Suprapubic skin (tissue), 4 donors: Measurements from ENCODE around the gene ELL. TPM values are rescaled to one million over a fixed set of nuclear protein-coding genes. Genes with fewer than 3 reads are reported as not detected.

Experiments used
- DNase-seq, 2 donors: peaks; one replicate each; pipeline ENCODE4 v3.0.0-alpha.2; 2019; ENCODE audit warnings: low spot score in 2 of 2
- H3K27ac ChIP-seq: fragments of 200-600 bp; sonication (generic); one replicate; pipeline ENCODE4 v1.5.1; 2019
- H3K27me3 ChIP-seq: fragments of 200-600 bp; sonication (generic); one replicate; pipeline ENCODE4 v1.5.1; 2019
- H3K36me3 ChIP-seq: fragments of 200-600 bp; sonication (generic); one replicate; pipeline ENCODE4 v1.5.1; 2019
- H3K4me1 ChIP-seq: fragments of 200-600 bp; sonication (generic); one replicate; pipeline ENCODE4 v1.5.1; 2019
- H3K4me3 ChIP-seq: fragments of 200-600 bp; sonication (generic); one replicate; pipeline ENCODE4 v1.5.1; 2019; ENCODE audit warnings: mild to moderate bottlenecking
- H3K9me3 ChIP-seq: fragments of 200-600 bp; sonication (generic); one replicate; pipeline ENCODE4 v1.5.1; 2019
- EP300 ChIP-seq: sonication (generic); formaldehyde crosslinking; IDR thresholded peaks from one replicate; pipeline ENCODE4 v1.6.1; 2017; ENCODE audit warnings: antibody characterized with exemption
- POLR2A ChIP-seq, 2 donors: fragments of 450-650 bp; IDR thresholded peaks; one replicate each; pipeline ENCODE4 v1.6.1; 2017; ENCODE audit warnings: antibody characterized with exemption in 2 of 2, mild to moderate bottlenecking in 2 of 2, moderate library complexity in 2 of 2
- POLR2AphosphoS5 ChIP-seq, 3 donors: sonication (generic); formaldehyde crosslinking; IDR thresholded peaks; one replicate each; pipeline ENCODE4 v1.6.1; 2017; ENCODE audit warnings: antibody characterized with exemption in 3 of 3
- WGBS: methylation state at CpG from one replicate; pipeline ENCODE4 v1.1.5; 2018; 5-methylcytosine and 5-hydroxymethylcytosine counted together
- total RNA-seq, 4 donors: library from RNA; depleted of rRNA; stranded (reverse); fragments of >200 nt; gene quantifications; one replicate each; pipeline ENCODE4 v1.1.0, GENCODE V29; 2016
- TF ChIP-seq, protein P1 (sequence below), 2 donors: fragments of 200-600 bp in 1 of 2; fragments of 450-650 bp in 1 of 2; sonication (generic) in 1 of 2; IDR thresholded peaks; one replicate each; pipeline ENCODE4 v1.5.1; 2016 to 2019; ENCODE audit warnings: antibody characterized with exemption in 2 of 2, mild to moderate bottlenecking in 1 of 2, moderate library complexity in 1 of 2

ELL gene
- total RNA-seq = 10 to 100 TPM; 27.0 to 59.5 (median 36.9) TPM

DNA sequence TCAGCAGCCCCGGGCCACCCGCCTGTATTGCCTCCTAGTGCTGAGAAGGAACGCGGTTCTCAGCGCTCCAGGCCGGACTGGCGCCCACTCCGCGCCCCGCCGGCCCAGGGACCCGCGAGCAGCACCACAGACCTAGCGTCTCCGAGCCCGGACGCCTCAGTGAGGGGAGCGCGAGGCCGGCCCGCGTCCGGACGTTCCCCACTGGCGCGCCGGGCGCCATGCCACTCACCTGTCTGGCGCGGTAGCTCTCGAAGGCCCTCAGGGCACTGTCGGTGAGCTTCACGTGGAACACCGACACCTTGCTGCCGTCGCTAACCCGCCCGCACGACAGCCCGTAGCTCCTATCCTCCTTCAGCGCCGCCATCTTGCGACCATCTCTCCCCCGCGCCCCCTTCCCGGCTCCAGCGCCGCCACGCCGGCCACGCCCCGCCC lies at the start of gene ELL:
Gene ELL, minus strand, starts transcription at position 379 of the 432 bp plus-strand sequence. Its CDS starts 15 bp downstream, at position 364.
- TF ChIP-seq EP300 (no peak), POLR2AphosphoS5 (IDR thresholded peaks at IDR 0.05) (peak in 2 of 3 donors; percentile 66 to 81), POLR2A (IDR thresholded peaks at IDR 0.05) (peak; percentile 79 to 94)
- TF ChIP-seq, protein P1, sequence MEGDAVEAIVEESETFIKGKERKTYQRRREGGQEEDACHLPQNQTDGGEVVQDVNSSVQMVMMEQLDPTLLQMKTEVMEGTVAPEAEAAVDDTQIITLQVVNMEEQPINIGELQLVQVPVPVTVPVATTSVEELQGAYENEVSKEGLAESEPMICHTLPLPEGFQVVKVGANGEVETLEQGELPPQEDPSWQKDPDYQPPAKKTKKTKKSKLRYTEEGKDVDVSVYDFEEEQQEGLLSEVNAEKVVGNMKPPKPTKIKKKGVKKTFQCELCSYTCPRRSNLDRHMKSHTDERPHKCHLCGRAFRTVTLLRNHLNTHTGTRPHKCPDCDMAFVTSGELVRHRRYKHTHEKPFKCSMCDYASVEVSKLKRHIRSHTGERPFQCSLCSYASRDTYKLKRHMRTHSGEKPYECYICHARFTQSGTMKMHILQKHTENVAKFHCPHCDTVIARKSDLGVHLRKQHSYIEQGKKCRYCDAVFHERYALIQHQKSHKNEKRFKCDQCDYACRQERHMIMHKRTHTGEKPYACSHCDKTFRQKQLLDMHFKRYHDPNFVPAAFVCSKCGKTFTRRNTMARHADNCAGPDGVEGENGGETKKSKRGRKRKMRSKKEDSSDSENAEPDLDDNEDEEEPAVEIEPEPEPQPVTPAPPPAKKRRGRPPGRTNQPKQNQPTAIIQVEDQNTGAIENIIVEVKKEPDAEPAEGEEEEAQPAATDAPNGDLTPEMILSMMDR (IDR thresholded peaks at IDR 0.05) = no peak
- peaks cover 36% of the 10 kb centered on the region for H3K4me1 ChIP-seq
- no peak for DNase-seq
- H3K36me3 ChIP-seq = no peaks in the 10 kb centered on the region
- peak within 1 kb of the TSS; percentile 100 for H3K4me3 ChIP-seq
- no peaks in the 10 kb centered on the region for H3K9me3 ChIP-seq
- 2% methylated on average over 20 of the region's 52 CpGs for WGBS
- H3K27ac ChIP-seq = peak within 1 kb of the TSS; percentile 99
- H3K27me3 ChIP-seq = no peaks in the 10 kb centered on the region

DNA sequence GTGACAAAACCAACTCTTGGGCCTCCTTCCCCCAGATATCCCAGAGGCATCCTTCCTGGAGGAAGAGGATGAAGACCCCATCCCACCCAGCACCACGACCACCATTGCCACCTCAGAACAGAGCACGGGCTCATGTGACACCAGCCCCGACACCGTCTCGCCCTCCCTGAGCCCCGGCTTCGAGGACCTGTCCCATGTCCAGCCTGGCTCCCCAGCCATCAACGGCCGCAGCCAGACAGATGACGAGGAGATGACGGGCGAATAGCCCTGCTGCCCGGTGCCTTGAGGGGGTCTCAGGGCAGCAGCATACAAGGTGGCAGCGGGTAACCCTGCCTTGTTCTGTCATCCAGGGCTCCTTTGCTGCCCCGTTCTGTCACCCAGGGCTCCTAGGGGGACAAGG lies 46.5 kb upstream of the ELL start:
- Histone ChIP-seq H3K4me3 (no peak overlapping the region), H3K9me3 (no peaks in the 10 kb centered on the region), H3K4me1 (peaks cover 17% of the 10 kb centered on the region), H3K27me3 (no peaks in the 10 kb centered on the region), H3K27ac (no peak overlapping the region), H3K36me3 (peaks cover 67% of the 10 kb centered on the region)
- TF ChIP-seq POLR2A (IDR thresholded peaks at IDR 0.05) (no peak), EP300 (no peak), POLR2AphosphoS5 (IDR thresholded peaks at IDR 0.05) (no peak)
- TF ChIP-seq, protein P1 (IDR thresholded peaks at IDR 0.05) = no peak
- 94% methylated on average over 12 of the region's 15 CpGs for WGBS
- DNase-seq = no peak

DNA sequence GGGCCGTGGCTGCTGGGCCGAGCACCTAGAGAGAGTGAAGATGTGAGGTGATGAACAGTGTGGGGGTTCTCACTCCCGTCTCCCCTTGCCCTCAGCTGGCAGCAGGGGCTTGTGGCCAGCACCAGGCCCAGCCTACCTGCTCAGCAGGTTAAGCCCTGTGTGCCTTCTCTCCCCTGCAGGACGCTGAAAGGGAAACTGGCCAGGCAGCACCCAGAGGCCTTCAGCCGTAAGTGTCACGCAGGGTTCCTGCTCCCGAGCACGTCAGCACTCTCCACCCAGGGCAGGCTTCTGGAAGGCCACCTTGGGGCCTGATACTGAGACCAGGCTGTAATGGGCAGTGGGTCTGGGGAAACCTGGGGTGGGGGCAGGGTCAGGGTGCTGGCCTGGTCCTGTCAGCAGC lies 45.1 kb upstream of the ELL start:
- 89% methylated on average over 4 of the region's 8 CpGs for WGBS
- H3K4me3 ChIP-seq = no peak overlapping the region
- peaks cover 5% of the 10 kb centered on the region for H3K4me1 ChIP-seq
- H3K9me3 ChIP-seq = no peaks in the 10 kb centered on the region
- H3K27me3 ChIP-seq = no peaks in the 10 kb centered on the region
- peaks cover 75% of the 10 kb centered on the region for H3K36me3 ChIP-seq
- DNase-seq = no peak
- no peak overlapping the region for H3K27ac ChIP-seq
- TF ChIP-seq, protein P1 (IDR thresholded peaks at IDR 0.05) = no peak
- TF ChIP-seq POLR2AphosphoS5 (IDR thresholded peaks at IDR 0.05) (no peak), EP300 (no peak), POLR2A (IDR thresholded peaks at IDR 0.05) (no peak)

DNA sequence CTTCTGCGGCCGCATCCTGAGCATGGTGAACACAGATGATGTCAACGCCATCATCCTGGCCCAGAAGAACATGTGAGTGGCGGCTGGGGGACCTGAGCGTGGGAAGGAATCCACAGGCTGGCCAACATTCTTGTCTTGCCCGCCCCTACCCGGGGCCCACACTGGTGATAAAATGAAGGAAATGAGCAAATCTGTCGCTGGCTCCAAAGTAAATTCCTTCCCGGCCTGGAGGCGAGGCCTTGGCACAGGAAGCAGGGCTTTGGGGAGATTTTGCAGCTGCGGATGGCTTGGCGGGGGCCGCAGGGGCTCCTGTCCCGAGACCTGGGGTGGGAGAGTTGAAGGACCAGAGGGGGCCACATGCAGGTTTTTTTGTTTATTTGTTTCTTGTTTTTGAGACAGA lies 40.2 kb upstream of the ELL start:
- Histone ChIP-seq H3K27me3 (no peaks in the 10 kb centered on the region), H3K9me3 (no peaks in the 10 kb centered on the region), H3K4me3 (no peak overlapping the region), H3K36me3 (peaks cover 50% of the 10 kb centered on the region), H3K27ac (no peak overlapping the region), H3K4me1 (peaks cover 19% of the 10 kb centered on the region)
- DNase-seq = no peak
- TF ChIP-seq, protein P1 (IDR thresholded peaks at IDR 0.05) = no peak
- TF ChIP-seq POLR2AphosphoS5 (IDR thresholded peaks at IDR 0.05) (no peak), EP300 (no peak), POLR2A (IDR thresholded peaks at IDR 0.05) (no peak)
- WGBS = 76% methylated on average over 14 of the region's 14 CpGs

DNA sequence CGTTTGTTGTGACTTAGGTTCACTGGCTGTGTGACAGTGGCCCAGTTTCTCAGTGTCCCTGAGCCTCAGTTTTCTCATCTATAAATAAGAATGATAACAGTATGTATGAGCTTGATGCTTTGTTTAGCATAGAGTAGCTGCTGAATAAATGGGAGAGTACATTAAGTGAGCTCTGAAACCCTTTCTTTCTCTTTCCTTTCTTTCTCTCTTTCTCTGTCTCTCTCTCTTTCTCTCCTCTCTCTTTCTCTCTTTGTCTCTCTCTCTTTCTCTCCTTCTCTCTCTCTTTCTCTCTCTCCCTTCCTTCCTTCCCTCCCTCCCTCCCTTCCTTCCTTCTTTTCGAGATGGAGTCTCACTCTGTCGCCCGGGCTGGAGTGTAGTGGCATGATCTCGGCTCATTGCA lies 37.8 kb upstream of the ELL start:
- WGBS = 60% methylated on average over 5 of the region's 5 CpGs
- no peak for DNase-seq

More for the DNA sequence above, 37.8 kb upstream of the ELL start:
- Histone ChIP-seq H3K4me3 (no peak overlapping the region), H3K36me3 (peaks cover 26% of the 10 kb centered on the region), H3K27ac (no peak overlapping the region), H3K9me3 (no peaks in the 10 kb centered on the region), H3K27me3 (no peaks in the 10 kb centered on the region), H3K4me1 (peaks cover 19% of the 10 kb centered on the region)
- TF ChIP-seq POLR2AphosphoS5 (IDR thresholded peaks at IDR 0.05) (no peak), EP300 (no peak), POLR2A (IDR thresholded peaks at IDR 0.05) (no peak)
- TF ChIP-seq, protein P1 (IDR thresholded peaks at IDR 0.05) = no peak
